C4-2B (cell line): ENCODE results near the gene PRPF6.

Experiments
- CTCF ChIP-seq: fragments of 450-650 bp; conservative IDR thresholded peaks from 2 replicates; pipeline ENCODE4 v1.5.1; 2017; ENCODE audit warnings: mild to moderate bottlenecking
- ZFX ChIP-seq: fragments of 450-650 bp; IDR thresholded peaks from 2 replicates; pipeline ENCODE4 v1.6.1; 2017

GRCh38 chr20:63976980-63977738 lies 3.8 kb upstream of the PRPF6 start:
- TF ChIP-seq CTCF: no peak
- TF ChIP-seq ZFX: no peak
